GM12892 (cell line): ENCODE data around the gene PRDM2.

ENCODE experiments used
- POLR2A ChIP-seq: IDR thresholded peaks from 2 replicates; pipeline ENCODE4 v1.6.1; 2011; ENCODE audit warnings: low read depth, low read length, control low read depth
- POLR2AphosphoS5 ChIP-seq: IDR thresholded peaks from 2 replicates; pipeline ENCODE4 v1.6.1; 2011; ENCODE audit warnings: low read depth, low read length, control low read depth
- TAF1 ChIP-seq: IDR thresholded peaks from 2 replicates; pipeline ENCODE4 v1.6.1; 2011; ENCODE audit warnings: low read depth, mild to moderate bottlenecking, control low read depth, low read length, borderline replicate concordance

- no peak for TF ChIP-seq POLR2A
- no peak for TF ChIP-seq TAF1
- no peak for TF ChIP-seq POLR2AphosphoS5
Measured at GRCh38 chr1:13707164-13707563, 7.2 kb downstream of the PRDM2 start.
